PC-9 (cell line): ENCODE measurements around the gene ADARB2. TPM values are rescaled to one million over a fixed set of nuclear protein-coding genes. Genes with fewer than 3 reads are reported as not detected.

Experiments used
- BruUV-seq: library from RNA; stranded (reverse); fragments of 400-500 nt; replicated peaks from 2 replicates; lab custom pipeline; 2021; lab: Mats Ljungman, UMichigan
- CTCF ChIA-PET: fragments of 300-600 bp; sonication (Branson Sonifier 250); formaldehyde crosslinking; loops from one replicate; lab custom pipeline; 2022; ENCODE audit warnings: antibody characterized with exemption; lab: Charles Lee
- POLR2A ChIA-PET: fragments of 300-600 bp; sonication (Branson Sonifier 250); formaldehyde crosslinking; loops from one replicate; lab custom pipeline; 2022; ENCODE audit warnings: antibody characterized with exemption; ENCODE audit not compliant: unreplicated experiment; lab: Charles Lee
- DNase-seq, 2 experiments: peaks; one replicate each; pipeline versions ENCODE4 v3.0.0 to v3.0.0-alpha.2; 2015 to 2022; ENCODE audit warnings: mixed read lengths in 1 of 2
- H2AFZ ChIP-seq: fragments of 200-600 bp; sonication (generic); 2 replicates; pipeline ENCODE4 v1.8.1; 2017; ENCODE audit warnings: antibody characterized with exemption
- H3F3A ChIP-seq: fragments of 200-600 bp; sonication (generic); 2 replicates; pipeline ENCODE4 v1.8.1; 2017; ENCODE audit warnings: antibody characterized with exemption, mild to moderate bottlenecking, low read depth; ENCODE audit not compliant: insufficient read depth
- H3K27ac ChIP-seq: fragments of 200-600 bp; sonication (generic); 2 replicates; pipeline ENCODE4 v1.6.1; 2016; ENCODE audit warnings: mixed run types
- H3K27me3 ChIP-seq: fragments of 200-600 bp; sonication (generic); 2 replicates; pipeline ENCODE4 v1.6.1; 2016; ENCODE audit warnings: low read depth, mixed run types; ENCODE audit not compliant: insufficient read depth
- H3K36me3 ChIP-seq: fragments of 200-600 bp; sonication (generic); 2 replicates; pipeline ENCODE4 v1.6.1; 2016; ENCODE audit warnings: low read depth, mixed run types
- H3K4me1 ChIP-seq: fragments of 200-600 bp; sonication (generic); replicated peaks from 2 replicates; pipeline ENCODE4 v1.6.1; 2016; ENCODE audit warnings: mixed run types; ENCODE audit not compliant: insufficient read depth
- H3K4me2 ChIP-seq: fragments of 200-600 bp; sonication (generic); 2 replicates; pipeline ENCODE4 v1.6.1; 2017; ENCODE audit warnings: mixed run types
- H3K4me3 ChIP-seq: fragments of 200-600 bp; sonication (generic); 2 replicates; pipeline ENCODE4 v1.6.1; 2016; ENCODE audit warnings: mixed run types
- H3K79me2 ChIP-seq: fragments of 200-600 bp; sonication (generic); 2 replicates; pipeline ENCODE4 v1.6.1; 2017; ENCODE audit warnings: low read depth, mixed run types
- H3K9me2 ChIP-seq: fragments of 200-600 bp; sonication (generic); 2 replicates; pipeline ENCODE4 v1.8.1; 2017; ENCODE audit warnings: mild to moderate bottlenecking; ENCODE audit not compliant: insufficient read depth
- H3K9me3 ChIP-seq: fragments of 200-600 bp; sonication (generic); 2 replicates; pipeline ENCODE4 v1.8.1; 2016; ENCODE audit warnings: low read depth; ENCODE audit not compliant: insufficient read depth
- H4K20me1 ChIP-seq: fragments of 200-600 bp; sonication (generic); 2 replicates; pipeline ENCODE4 v1.8.1; 2017; ENCODE audit not compliant: insufficient read depth
- CTCF ChIP-seq: fragments of 200-600 bp; sonication (generic); conservative IDR thresholded peaks from 2 replicates; pipeline ENCODE4 v1.6.1; 2017; ENCODE audit warnings: mixed run types, antibody characterized with exemption, mild to moderate bottlenecking, moderate library complexity
- EZH2 ChIP-seq: fragments of 200-600 bp; sonication (generic); IDR thresholded peaks from 2 replicates; pipeline ENCODE4 v1.8.0; 2017; ENCODE audit warnings: antibody characterized with exemption, low read depth
- intact Hi-C: fragments of 100-400 bp; cut with micrococcal nuclease; formaldehyde crosslinking; loops from one replicate; pipeline ENCODE4 v1.10.0; 2022; ENCODE audit not compliant: unreplicated experiment
- total RNA-seq: library from RNA; stranded (reverse); gene quantifications from 2 replicates; pipeline ENCODE4 v1.2.3, GENCODE V29; 2021

The ADARB2 gene
- total RNA-seq, 1 experiment from 2014 or later = not detected

- no peaks in the 10 kb centered on the region for H4K20me1 ChIP-seq
- H3K4me3 ChIP-seq = no peak overlapping the region
- no peaks in the 10 kb centered on the region for H3K9me2 ChIP-seq
- H3F3A ChIP-seq = no peaks in the 10 kb centered on the region
- ChIA-PET POLR2A (no interaction called here), CTCF (no interaction called here)
- no peak overlapping the region for H3K4me2 ChIP-seq
- no peak for DNase-seq
- no peaks in the 10 kb centered on the region for H3K36me3 ChIP-seq
- H3K9me3 ChIP-seq = no peaks in the 10 kb centered on the region
- no peaks in the 10 kb centered on the region for H3K4me1 ChIP-seq
- peaks cover 92% of the 10 kb centered on the region for H3K27me3 ChIP-seq
- TF ChIP-seq EZH2 (no peak), CTCF (no peak)
- no peak overlapping the region for H3K27ac ChIP-seq
- BruUV-seq = no TSS peak
- no peak overlapping the region for H2AFZ ChIP-seq
- no peaks in the 10 kb centered on the region for H3K79me2 ChIP-seq
- intact Hi-C loops = no loop called here
Observed at GRCh38 chr10:1177936-1178335, 559.4 kb downstream of the ADARB2 start.

GRCh38 chr10:1175956-1176565, 561.3 kb downstream of the ADARB2 start:
- no peaks in the 10 kb centered on the region for H3K36me3 ChIP-seq
- H3K79me2 ChIP-seq = no peaks in the 10 kb centered on the region
- no peak overlapping the region for H3K27ac ChIP-seq
- ChIA-PET CTCF (no interaction called here), POLR2A (no interaction called here)
- no peak for DNase-seq
- H3F3A ChIP-seq = no peaks in the 10 kb centered on the region
- no peak overlapping the region for H2AFZ ChIP-seq
- H4K20me1 ChIP-seq = no peaks in the 10 kb centered on the region
- no peak overlapping the region for H3K4me2 ChIP-seq
- no TSS peak for BruUV-seq
- peaks cover 94% of the 10 kb centered on the region for H3K27me3 ChIP-seq
- intact Hi-C loops = no loop called here
- H3K4me1 ChIP-seq = no peaks in the 10 kb centered on the region
- H3K9me2 ChIP-seq = no peaks in the 10 kb centered on the region
- no peaks in the 10 kb centered on the region for H3K9me3 ChIP-seq
- H3K4me3 ChIP-seq = no peak overlapping the region
- no peak for TF ChIP-seq EZH2
- no peak for TF ChIP-seq CTCF

- no TSS peak for BruUV-seq
- peaks cover 98% of the 10 kb centered on the region for H3K27me3 ChIP-seq
- TF ChIP-seq CTCF (no peak), EZH2 (no peak)
- H2AFZ ChIP-seq = no peak overlapping the region
- intact Hi-C loops = no loop called here
- H4K20me1 ChIP-seq = no peaks in the 10 kb centered on the region
- no peak overlapping the region for H3K4me3 ChIP-seq
- H3K9me2 ChIP-seq = no peaks in the 10 kb centered on the region
- H3K9me3 ChIP-seq = no peaks in the 10 kb centered on the region
- H3K79me2 ChIP-seq = no peaks in the 10 kb centered on the region
- no peaks in the 10 kb centered on the region for H3K4me1 ChIP-seq
- no peaks in the 10 kb centered on the region for H3F3A ChIP-seq
- ChIA-PET CTCF (no interaction called here), POLR2A (no interaction called here)
- no peaks in the 10 kb centered on the region for H3K36me3 ChIP-seq
- H3K27ac ChIP-seq = no peak overlapping the region
- no peak overlapping the region for H3K4me2 ChIP-seq
- no peak for DNase-seq
Observed at GRCh38 chr10:1174022-1174421, 563.3 kb downstream of the ADARB2 start.
